Measurements from ENCODE around the gene EVC.

EVC gene

GRCh38 chr4:5730436-5730835 lies 19.4 kb downstream of the EVC start:
- no peak for DNase-seq (ENCODE audit: extremely low read depth in 1 of 2, low read depth in 1 of 2)

- no peak for DNase-seq (ENCODE audit: extremely low read depth in 1 of 2, low read depth in 1 of 2)
Measured at GRCh38 chr4:5730993-5731990, 20.3 kb downstream of the EVC start.

DNA sequence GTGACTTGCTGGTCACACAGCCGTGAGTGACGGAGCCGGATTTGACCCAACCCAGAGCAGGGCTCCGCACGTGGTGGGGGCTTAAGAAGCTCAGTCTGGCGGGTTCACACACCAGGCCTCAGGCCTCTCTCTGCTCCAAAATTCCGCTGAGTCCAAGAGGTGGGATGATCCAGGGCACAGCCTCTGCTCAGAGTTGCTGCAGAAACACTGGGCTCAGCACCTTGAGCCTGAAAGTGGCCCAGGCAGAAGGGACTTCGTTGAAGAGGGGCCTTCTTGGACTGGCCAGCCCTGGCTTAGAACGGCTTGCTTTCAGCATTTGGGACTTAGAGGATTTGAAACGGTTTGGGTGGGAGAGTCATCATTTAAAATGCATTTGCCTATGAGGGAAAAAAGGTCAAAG lies 21.2 kb downstream of the EVC start:
- no peak for DNase-seq (ENCODE audit: extremely low read depth in 1 of 2, low read depth in 1 of 2)

DNA sequence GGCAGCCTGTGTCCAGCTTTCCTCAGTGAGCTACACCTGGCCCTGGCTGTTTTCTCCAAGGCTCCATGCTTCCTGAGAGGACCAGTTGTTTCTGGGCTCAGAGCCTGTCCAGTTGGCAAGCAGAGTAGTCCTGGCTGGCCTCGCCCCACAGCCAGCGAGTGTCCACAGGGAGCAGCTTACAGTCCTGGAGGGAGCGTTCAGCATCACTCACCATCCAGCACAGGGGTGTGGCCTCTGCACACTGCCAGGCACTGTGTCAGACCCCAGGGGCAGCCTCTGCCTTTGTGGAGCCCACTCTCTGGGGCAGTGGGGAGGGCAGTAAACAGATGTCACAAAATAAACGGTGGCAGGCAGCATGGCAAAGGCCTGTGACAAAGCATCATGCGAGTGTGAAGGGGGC lies 23.9 kb downstream of the EVC start:
- no peak for DNase-seq (ENCODE audit: extremely low read depth in 1 of 2, low read depth in 1 of 2)

DNA sequence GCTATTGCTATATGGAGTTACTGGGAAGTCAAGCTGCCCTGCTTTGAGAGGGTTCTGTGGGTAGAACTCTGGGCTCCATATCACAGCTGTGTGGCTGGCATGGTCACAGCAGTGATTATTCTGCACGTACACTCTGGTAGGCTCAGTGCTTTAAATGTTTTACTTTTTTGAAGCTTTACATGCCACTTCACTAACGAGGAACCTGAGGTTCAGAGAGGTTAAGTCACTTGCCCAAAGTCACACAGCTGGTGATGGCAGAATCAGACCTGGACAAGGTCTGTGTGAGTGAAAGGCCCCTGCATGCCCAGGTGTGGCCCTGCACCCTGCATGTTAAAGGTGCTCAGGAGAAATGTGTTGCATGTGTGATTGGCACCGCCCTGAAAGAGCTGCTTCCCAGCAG lies 24.5 kb downstream of the EVC start:
- no peak for DNase-seq (ENCODE audit: extremely low read depth in 1 of 2, low read depth in 1 of 2)

DNA sequence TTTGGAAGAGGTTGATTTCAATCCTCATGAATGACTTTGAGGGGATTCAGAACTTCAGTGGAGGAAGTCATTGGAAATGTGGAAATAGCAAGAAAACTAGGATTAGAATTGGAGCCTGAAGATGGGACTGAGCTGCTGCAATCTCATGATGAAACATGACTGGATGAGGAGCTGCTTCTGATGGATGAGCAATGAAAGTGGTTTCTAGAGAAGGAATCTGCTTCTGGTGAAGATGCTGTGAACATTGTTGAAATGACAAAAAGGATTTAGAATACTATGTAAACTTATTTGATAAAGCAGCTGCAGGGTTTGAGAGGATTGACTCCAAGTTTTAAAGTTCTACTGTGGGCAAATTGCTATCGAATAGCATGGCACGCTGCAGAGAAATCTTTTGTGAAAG lies 27.1 kb downstream of the EVC start:
- DNase-seq (ENCODE audit: extremely low read depth in 1 of 2, low read depth in 1 of 2), result no peak

DNA sequence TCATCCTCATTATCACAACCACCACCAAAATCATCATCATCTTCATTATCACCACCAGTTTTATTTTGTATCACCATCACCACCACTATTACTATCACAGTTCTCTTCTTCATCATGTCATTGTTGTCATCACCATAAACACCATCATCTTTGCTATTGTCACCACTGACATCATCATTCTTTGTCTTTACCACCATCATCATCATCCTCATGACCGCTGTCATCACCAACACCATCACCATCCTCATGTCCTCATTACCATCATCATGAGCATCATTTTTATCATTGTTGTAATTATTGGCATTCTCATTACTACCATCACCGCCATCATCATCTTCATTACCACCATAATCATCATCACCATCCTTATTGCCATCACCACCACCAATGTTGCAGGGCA lies 31.4 kb downstream of the EVC start:
- DNase-seq (ENCODE audit: extremely low read depth in 1 of 2, low read depth in 1 of 2), result no peak

- DNase-seq (ENCODE audit: extremely low read depth in 1 of 2, low read depth in 1 of 2), result no peak
Measured at GRCh38 chr4:5742968-5743367, 32.0 kb downstream of the EVC start.

GRCh38 chr4:5746250-5746649 lies 35.2 kb downstream of the EVC start:
- DNase-seq (ENCODE audit: extremely low read depth in 1 of 2, low read depth in 1 of 2), result no peak

- DNase-seq (ENCODE audit: extremely low read depth in 1 of 2, low read depth in 1 of 2), result no peak
Measured at GRCh38 chr4:5746829-5747737, 36.1 kb downstream of the EVC start.

DNA sequence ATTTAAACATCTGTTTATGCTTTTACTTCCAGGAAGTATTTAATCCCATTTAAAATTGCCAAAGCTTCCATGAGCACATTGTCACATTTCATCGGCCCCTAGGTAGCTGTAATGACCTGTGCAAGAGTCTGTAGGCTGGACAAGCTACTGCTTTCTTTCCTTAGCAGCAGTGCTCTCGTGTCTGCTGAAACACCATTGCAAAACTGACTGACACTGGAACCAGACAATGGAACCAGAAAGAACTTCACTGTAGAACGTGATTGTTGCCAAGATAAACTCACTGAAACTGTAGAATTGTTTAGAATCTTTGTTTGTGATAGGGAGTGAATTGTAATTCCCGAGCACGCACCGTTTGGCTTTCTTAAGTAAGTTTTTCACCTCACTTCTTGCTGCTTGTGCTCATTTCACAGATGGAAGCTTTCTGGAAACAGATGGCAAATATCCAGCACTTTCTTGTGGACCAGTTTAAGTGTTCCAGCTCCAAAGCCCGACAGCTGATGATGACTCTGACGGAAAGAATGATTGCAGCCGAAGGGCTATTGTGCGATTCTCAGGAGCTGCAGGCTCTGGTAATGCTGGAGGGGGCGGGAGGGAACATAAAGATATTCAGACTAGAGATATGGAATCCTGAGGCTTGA lies 36.9 kb downstream of the EVC start:
- no peak for DNase-seq (ENCODE audit: extremely low read depth in 1 of 2, low read depth in 1 of 2)

DNA sequence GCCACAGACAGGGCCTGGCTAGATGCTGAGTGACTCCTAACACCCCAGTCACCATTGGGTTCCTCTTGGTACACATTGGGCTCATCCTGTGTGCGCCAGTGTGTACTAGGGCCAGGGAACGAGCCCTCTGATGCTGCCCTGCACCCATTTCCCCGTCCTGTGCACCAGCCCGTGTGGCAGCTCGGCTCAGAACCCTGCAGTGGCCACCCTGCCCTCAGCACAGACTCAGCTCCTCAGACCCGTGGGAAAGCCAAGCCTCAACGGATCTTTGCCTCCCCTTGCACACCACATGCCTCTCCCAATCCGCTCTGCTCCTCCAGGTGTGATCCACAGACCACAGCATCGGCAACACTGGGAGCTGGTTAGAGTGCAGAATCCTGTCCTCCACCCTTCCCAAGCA lies 38.6 kb downstream of the EVC start:
- no peak for DNase-seq (ENCODE audit: extremely low read depth in 1 of 2, low read depth in 1 of 2)

- DNase-seq (ENCODE audit: extremely low read depth in 1 of 2, low read depth in 1 of 2), result no peak
Measured at GRCh38 chr4:5750052-5750945, 39.3 kb downstream of the EVC start.

DNA sequence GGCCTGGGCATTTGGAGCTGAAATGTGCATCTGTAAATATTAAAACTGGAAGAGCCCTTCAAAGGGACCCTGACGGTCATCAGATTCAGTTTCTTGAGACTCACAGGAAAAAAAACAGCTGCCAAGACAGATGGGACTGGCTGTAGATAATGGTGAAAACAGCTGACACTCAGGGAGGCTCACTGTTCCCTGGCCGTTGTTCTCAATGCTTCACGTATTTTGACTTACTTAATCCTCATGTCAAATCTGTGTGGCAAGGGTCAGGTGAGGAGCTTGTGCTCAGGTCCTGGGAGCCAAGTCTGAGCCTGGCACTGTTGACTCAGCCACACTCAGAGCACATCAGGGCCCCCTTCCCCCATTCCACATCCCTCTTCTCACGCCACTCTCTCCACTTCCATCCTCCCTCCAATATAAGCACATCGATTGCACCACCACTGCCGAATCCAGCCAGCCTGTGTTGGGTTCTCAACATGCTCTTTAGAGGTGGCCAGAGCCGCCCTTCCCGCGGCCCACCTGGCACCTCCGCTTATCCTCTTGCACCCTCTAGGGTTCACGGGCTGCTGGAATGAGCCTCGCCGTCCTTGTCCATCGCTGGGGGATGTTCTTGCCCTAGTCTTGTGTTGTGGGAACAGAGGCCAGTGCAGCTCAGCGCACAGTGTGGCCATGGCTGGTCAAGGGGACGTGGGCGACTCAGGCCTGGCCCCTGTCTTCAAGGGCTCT lies 40.1 kb downstream of the EVC start:
- DNase-seq (ENCODE audit: extremely low read depth in 1 of 2, low read depth in 1 of 2), result no peak

- no peak for DNase-seq (ENCODE audit: extremely low read depth in 1 of 2, low read depth in 1 of 2)
Measured at GRCh38 chr4:5751666-5752375, 40.8 kb downstream of the EVC start.

- no peak for DNase-seq (ENCODE audit: extremely low read depth in 1 of 2, low read depth in 1 of 2)
Measured at GRCh38 chr4:5752376-5753184, 41.6 kb downstream of the EVC start.

DNA sequence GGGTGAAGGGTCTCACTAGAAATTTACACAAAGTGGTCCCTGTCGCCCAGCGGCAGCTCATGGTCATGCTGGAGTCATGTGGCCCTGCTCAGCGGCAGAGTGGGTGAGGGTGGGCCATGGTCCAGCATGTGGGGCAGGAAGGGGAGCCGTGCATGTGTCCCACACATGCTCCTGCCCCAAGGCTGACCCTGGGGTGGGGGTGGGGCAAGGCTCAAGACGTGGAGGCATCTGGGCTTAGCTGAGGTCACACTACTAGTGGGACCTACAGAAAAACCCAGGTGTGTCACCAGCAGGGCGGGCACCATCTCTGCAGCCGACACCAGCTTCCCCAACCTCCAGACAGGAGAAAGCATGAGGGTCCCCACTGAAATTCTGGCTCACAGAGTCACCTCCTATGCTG lies 42.4 kb downstream of the EVC start:
- no peak for DNase-seq (ENCODE audit: extremely low read depth in 1 of 2, low read depth in 1 of 2)

Measured in stimulated activated CD8-positive, alpha-beta memory T cell treated with anti-CD3 and anti-CD28 coated beads, Interleukin-7, amount 100 ng/mL, for 48 hours (primary cell).